HuH-7.5 (cell line): Measurements from ENCODE around the gene ILDR1.

Source experiments
- DNase-seq: peaks from one replicate; pipeline ENCODE4 v3.0.0; 2011; ENCODE audit warnings: low spot score

Gene ILDR1

GRCh38 chr3:122019493-122019892 lies 2.6 kb downstream of the ILDR1 start:
- DNase-seq, result no peak

GRCh38 chr3:122014741-122015140 lies 7.3 kb downstream of the ILDR1 start:
- DNase-seq, result no peak

DNA sequence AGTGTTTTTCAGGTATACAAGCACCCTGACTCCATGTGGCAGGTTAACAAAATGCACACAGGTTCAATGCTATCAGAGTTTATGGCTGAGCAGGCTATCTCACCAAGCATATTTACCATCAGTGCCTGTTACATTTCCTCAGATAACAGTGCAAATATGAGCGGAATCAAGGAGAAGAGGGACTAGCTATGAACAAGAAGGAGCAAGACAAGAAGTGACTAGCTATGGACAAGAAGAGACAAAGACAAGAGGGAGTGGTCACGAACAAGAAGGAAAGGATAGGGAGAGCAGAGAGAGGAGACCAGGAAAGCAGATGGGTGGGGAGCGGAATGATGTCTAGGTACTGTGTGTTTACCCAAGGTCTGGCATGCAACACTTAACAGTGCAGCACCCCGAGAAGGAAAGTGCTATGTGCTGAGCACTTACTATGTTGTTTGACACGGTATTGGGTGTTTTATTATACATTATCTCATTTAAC lies 8.6 kb downstream of the ILDR1 start:
- DNase-seq, result no peak

GRCh38 chr3:122012821-122013220 lies 9.2 kb downstream of the ILDR1 start:
- DNase-seq, result no peak

DNA sequence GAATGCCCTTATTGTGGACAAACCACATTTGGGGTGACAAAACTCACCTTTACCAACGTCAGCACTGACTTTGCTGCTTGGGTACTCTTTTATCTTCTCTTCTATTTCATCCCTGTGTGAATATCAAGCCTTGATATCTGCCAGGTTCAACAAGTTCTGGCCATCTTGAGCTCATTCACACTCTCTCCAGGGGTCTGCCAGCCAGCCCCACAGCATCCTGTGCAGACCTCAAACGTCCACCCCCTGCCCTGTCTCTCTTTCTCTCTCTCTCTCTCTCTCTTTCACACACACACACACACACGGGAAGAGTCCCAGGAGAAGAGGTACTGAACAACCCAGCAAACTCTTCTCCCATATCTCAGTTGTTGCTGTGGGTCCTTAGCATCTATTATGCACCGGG lies 10.7 kb downstream of the ILDR1 start:
- no peak for DNase-seq

GRCh38 chr3:122010506-122010905 lies 11.5 kb downstream of the ILDR1 start:
- no peak for DNase-seq

GRCh38 chr3:122008166-122008565 lies 13.9 kb downstream of the ILDR1 start:
- no peak for DNase-seq

DNA sequence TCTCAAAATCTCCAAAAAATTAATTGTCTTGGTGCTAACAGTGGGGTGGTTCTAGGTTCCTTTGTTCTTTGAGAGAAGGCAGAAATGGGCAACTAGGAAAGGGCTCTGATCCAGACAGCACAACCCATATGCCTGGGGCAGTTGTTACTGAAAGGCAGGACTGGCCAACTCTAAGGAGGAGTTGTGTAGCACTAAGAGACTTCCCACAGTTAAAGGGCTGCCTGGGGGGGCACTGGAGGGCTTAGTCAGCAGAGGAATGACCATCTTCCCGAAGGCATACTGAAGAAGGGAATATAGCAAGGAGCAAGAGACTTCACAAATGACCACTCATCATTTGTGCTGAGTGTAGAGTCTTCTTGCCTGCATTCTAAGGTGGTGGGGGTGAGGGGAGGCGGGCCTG lies 15.8 kb downstream of the ILDR1 start:
- DNase-seq, result no peak

GRCh38 chr3:122004991-122005565 lies 17.0 kb downstream of the ILDR1 start:
- no peak for DNase-seq

DNA sequence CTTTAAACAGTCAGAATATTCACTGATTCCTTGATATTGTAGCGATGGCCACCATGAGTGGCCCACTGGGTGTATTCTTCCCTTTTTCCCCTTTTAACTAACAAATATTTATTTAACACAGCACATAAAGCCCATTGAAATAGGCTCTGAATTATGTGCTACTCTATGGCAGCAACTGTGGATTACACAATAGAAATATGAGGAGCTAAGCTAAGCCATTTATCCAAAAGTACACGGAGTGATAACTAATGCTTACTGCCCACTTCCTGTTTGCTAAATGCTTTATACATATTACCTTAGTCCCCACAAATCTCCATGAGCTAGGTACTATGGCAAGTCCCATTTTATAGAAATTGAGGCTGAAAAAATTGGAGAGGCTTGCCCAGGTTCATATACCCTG lies 17.9 kb downstream of the ILDR1 start:
- DNase-seq, result no peak

DNA sequence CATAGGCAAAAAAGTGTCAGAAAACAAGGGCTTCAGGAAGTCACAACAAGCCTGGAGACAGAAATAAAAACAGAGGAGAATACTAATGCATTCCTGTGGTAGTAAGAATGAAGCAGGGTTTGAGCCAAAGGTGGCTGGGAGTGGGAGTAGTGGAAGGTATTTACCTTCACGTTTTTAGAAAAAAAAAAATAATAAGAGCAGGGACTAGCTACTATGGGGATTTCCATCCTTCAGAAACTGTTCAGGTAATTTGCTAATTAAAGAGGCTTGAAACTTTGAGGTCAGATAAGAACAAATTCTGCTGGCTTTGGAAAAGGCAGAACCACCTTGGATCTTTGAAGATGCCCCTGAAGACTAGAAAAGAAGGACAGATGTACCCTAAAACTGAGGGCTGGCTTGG lies 18.4 kb downstream of the ILDR1 start:
- no peak for DNase-seq

- DNase-seq, result no peak
Observed at GRCh38 chr3:122003112-122003511, 18.9 kb downstream of the ILDR1 start.

DNA sequence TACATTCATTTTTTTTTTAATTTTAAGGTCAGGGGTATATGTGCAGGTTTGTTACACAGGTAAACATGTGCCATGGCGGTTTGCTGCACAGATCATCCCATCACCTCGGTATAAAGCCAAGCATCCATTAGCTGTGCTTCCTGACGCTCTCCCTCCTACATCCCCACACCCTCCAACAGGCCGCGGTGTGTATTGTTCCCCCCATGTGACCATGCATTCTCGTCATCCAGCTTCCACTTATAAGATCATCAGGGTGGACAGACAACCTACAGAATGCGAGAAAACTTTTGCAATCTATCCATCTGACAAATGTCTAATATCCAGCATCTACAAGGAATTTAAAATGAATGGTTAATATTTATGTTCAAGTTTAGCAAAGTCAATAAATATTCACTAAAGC lies 19.4 kb downstream of the ILDR1 start:
- no peak for DNase-seq

GRCh38 chr3:122001892-122002291 lies 20.2 kb downstream of the ILDR1 start:
- DNase-seq, result no peak

DNA sequence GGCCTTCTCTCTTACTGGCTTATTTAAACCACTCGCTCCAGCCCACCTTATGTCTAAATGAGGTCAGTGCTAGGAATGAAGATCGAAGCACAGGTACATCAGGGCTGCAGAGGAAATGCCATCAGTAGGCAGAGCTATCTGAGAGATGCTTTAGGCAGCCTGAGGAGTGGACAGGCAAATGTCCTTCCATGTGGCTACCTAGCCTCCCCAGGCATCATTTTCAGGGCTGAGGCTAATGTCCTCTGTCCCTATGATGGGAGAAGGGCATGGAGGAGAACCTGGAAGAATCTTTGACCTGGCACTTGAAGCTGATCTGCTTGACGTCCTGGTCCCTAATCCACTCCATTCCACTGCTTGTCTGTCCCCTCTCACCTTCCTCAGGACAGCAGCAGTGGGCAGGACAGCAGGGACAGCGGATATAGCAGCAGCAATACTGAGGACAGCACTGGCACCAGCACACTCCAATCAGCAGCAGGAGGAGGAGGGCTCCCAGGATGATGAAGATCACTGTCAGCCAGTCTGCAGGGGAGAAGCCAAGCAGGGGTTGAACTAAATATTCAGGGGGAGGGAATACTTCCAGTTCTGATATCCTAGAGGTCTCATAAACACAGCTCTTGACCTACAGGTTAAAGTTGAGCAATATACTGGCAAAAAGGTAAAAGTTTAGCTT lies 21.0 kb downstream of the ILDR1 start:
- no peak for DNase-seq

DNA sequence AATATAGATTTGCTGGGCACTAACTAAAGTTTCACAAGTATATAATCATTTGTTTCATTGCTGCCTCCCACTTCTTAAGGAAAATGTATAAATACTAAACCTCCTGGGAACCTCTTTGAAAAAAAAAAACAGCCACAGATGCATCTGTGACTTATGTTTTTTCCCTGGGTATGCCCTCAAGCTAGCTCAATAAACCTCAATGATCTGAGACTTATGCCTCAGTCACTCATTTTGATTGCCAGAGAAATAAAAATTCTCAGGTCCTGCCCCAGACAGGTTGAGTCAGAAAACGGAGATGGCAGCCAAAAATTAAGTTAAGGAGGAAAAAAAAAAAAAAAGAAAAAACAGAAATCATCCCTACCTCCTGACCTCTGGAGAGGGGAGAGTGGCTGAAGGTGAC lies 22.1 kb downstream of the ILDR1 start:
- no peak for DNase-seq

- no peak for DNase-seq
Observed at GRCh38 chr3:121998611-121999473, 23.2 kb downstream of the ILDR1 start.

DNA sequence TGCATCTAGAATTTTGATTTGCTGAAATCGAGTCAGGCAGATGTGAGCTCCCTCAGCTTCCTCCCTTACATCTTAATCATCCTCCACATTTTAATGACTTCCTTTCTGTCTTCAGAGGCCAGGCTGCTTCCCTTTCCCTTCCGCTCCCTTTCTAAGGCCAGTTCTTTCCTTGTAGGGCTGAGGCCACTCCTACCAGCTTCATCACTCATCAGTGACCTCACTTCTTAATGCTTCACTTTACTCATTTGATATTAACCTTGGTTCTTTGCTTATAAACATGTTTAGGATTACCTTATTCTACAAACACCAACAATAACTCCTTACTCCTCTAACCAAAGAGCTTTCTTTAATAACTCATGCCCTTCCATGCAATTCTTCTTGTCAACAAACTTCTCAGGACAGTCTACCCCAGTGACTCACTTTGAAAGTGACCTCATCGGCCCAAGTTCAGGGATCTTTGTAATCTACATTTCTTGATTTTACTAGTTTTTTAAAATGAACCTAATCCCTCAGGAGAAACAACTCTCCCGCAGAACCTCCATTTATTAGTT lies 23.9 kb downstream of the ILDR1 start:
- DNase-seq, result no peak

GRCh38 chr3:121997372-121997771 lies 24.7 kb downstream of the ILDR1 start:
- no peak for DNase-seq

- no peak for DNase-seq
Observed at GRCh38 chr3:121996441-121996840, 25.6 kb downstream of the ILDR1 start.

DNA sequence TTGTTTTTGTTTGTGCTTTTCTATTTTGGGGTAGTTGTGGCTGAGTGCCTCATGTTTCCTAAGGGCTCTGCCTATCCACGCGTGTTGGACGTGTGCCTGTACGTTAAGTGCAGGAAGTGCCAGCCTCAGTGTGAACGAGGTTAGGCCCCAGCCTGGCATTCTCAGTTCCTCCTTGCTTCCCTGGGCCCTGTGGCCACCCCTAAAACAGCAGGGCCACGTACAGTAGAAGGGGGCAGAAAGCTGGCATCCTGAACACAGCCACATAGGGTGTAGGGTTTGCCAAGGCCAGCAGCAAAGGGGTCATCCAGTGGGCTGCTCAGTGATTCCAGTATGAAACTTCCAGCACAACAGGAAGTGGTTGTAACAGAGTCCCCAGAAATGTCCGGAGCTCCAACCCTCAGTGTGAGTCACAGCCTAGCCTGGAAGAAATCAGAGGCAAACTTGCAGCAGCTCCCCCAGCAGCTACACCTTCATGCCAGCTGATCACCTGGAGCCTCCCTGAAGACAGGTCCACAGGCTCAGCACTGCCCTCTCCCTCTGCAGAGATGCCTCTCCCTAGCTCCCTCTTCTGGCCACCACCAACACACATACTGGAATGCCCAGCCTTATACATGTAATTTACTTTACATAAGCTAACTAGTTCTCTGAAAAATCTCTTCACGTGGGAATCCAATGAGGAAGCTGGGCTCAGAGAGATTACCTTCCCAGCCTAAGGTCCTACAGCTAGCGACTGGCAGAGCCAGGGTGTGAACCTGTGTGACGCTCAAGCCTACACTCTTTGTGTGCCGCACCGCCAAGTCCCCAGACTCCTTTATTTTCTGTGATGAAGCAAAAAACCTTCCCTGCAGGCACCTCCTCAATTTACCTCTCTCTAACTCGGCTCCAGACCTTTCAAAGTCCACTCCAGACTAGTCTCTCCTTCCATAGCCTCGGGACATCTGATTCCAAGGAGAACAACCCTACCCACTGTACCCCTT lies 26.6 kb downstream of the ILDR1 start:
- peak; percentile 75 for DNase-seq

DNA sequence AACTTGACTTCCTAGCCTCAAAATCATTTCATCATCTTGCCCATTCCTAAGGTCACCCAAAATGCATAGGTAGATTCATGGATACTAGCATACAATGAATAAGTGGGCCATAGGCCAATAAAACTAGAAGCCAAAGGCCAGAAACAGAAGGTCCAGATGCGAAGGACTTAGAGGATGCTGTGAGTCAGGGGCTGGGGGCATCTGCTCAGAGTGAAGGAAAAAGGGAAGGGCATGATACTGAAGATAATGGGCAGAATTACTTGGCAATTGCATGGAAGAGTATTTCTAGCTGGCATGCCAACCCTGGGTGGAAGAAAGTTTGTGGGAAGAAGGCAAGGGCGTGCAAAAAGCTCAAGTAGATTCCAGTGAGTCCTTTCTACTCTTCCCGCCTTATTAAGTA lies 27.5 kb downstream of the ILDR1 start:
- DNase-seq, result no peak
